SIG-M5 treated with dmso at 0.1 percent for 504 hours (cell line): ENCODE measurements around the gene PDZRN4.
A peak's percentile ranks its signal among the peaks of the same experiment; 100 is the strongest.
"Not testable (repeated sequence)": the region's sequence is repeated elsewhere in the genome, so short reads cannot be mapped to it uniquely, and the experiment has no call there.

Experiments used
- DNase-seq: peaks from one replicate; lab custom pipeline; 2025; ENCODE audit not compliant: unreplicated experiment; lab: John Stamatoyannopoulos, UW

The PDZRN4 gene

DNA sequence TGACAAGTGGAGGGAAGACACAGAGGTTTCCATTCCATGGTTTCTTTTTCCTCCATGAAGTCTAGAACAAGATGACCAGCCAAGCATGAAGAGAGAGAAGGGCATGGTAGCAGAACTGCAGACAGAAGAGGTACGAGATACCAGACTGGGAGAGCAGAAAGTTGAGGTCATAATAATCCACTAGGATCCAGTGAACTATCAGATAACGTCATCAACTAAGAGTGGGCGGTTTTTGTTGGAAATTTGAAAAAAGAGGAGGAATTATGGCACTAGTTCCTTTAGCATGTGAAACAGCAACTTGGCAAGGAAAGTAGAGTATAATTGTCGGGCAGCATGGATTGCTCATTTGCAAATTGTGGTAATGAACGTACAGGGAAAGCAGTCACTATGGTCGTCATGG, 357.6 kb downstream of the PDZRN4 start:
- DNase-seq = no peak

- DNase-seq = not testable (repeated sequence)
Observed at GRCh38 chr12:41547071-41547470, 359.0 kb downstream of the PDZRN4 start.

DNA sequence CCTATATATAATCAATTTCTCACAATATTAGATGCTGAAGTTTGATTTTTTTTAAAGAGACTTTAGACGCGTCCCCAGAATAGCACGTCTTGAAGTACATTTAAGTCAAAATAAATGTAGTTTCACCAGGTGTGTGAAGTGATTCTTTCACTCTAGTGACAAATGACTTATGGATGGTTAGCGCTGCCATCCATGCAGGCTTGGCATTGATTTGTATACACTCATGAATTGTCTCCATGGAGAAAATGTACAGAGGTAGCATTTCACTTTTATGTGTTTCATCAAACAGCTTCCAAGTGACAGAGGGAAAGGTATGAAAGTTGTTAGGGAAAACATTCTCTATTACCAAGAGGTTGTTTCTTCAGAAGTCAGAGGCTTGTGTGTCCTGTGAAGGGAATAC, 360.8 kb downstream of the PDZRN4 start:
- no peak for DNase-seq

- no peak for DNase-seq
Observed at GRCh38 chr12:41552588-41552987, 364.5 kb downstream of the PDZRN4 start.

DNA sequence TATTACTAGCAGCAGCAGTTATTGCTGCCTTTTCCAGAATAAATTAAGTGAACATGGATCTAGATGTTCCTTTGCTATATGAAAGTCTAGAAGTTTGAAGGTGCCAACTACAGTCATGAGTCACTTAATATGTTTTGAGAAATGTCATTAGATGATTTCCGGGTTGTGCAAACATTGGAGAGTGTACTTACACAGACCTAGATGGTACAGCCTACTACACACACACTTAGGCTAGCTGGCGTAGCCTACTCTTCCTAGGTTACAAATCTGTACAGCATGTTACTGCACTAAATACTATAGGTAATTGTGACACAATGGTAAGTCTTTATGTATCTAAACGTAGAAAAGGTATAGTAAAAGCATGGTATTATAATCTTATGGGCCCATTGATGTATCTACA, 368.1 kb downstream of the PDZRN4 start:
- DNase-seq = no peak

GRCh38 chr12:41557344-41557743, 369.2 kb downstream of the PDZRN4 start:
- no peak for DNase-seq

DNA sequence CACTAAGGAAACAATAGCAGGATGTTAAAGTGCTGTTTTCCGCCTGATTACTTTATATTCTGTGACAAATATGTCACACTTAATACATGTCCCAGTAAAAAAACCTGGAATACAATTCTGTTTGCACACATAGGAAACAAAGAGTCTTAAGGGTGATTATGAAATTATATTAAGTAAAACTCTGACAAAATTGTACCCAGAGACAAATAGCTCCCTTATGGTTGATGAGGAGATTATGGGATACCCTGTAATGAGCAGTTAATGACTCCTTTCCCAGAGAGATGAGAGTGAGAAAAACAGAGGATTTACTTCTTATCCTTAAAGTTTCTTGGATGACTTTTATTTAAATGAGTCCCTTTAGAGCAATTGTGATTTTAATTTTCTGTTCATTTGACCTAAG, 370.6 kb downstream of the PDZRN4 start:
- no peak for DNase-seq

- no peak for DNase-seq
Observed at GRCh38 chr12:41563051-41563450, 374.9 kb downstream of the PDZRN4 start.

DNA sequence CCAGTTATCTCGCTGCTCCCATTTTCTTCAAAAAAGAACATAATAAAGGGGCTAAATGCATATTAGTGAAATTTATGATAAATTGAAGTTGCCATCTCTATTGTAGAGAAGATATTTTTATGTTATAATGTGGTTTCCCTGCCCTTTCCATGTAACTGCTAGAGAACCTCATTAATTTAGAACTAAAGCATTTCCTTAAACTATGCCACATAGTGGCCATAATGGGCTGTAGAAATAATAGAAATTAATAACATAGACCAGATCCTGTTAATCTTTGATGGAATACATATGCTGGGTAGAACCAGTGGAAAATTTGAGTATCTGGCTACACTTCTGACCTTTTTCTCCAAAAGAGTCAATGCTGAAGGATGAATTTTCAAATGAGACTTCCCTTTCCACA, 376.7 kb downstream of the PDZRN4 start:
- DNase-seq = no peak

DNA sequence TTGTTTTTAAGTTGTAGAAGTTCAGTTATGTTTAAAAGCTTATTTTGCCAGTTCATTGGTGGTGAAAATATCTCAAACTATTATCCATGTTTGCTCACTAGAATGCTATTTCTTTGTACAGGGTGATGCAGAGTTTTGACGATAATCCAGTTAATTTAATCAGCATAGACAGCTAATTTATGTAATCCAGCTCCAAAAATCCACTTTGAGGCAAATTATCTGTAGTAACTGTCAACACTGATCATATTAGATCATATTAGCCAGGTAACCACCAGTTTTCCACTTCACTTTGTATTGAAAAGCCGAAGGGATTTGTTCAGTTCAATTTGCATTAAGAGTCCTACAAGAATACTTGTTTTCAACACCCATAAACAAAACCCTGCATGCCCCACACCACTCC, 378.6 kb downstream of the PDZRN4 start:
- no peak for DNase-seq

GRCh38 chr12:41573445-41573844, 385.3 kb downstream of the PDZRN4 start:
- no peak for DNase-seq

- no peak for DNase-seq
Observed at GRCh38 chr12:41576925-41577324, 388.8 kb downstream of the PDZRN4 start.

DNA sequence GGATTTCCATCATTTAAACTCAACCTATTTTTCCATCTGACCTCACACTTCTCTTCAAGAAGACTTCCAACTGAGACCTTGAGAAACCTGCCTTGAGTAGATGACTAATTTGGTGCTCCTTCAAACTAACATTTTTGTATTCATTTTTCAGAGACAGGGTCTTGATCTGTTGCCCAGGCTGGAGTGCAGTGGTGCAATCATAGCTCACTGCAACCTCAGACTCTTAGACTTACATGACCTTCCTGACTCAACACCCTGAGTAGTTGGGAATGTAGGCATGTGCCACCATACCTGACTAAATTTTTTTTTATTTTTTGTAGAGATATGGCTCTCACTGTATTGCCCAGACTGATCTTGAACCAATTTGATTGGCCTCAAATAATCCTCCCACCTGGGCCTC, 389.9 kb downstream of the PDZRN4 start:
- no peak for DNase-seq

GRCh38 chr12:41585784-41586183, 397.7 kb downstream of the PDZRN4 start:
- DNase-seq = no peak

DNA sequence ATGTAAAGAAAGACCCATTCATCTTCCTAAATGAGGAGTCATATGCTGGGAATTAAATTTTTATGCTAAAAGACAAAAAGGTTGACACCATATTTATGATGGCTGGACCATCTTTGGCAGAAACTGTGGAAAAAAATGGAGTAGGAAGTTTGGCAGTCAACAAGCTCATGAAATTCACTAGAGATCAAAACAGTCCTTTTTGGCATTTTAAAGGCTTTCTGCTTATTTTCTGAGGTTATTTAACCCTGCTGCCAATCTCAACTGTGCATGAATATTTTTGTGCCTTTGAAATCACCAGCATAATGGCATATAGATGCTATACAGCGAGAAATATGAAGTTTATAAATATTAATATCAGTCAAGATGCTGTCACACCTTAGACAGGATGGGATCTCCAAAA, 399.5 kb downstream of the PDZRN4 start:
- no peak for DNase-seq

DNA sequence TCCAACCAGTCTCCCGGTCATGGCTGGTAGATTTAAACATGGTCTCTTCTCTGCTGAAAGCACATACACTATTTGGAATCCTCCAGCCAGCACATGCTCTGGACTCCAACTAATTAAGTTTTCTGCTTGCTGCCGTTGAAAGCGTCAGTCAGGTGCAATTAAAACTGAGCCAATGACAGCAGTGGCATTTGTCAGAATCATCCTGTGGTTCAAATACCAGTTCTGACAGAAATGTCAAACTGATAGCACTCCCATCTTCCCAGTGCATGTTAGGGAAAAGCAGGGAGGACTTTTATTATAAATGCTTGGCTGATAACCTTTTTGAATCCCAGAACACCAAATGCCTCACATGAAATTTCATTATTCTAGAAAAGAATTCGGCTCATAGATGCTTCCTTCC, 401.8 kb downstream of the PDZRN4 start:
- no peak for DNase-seq

DNA sequence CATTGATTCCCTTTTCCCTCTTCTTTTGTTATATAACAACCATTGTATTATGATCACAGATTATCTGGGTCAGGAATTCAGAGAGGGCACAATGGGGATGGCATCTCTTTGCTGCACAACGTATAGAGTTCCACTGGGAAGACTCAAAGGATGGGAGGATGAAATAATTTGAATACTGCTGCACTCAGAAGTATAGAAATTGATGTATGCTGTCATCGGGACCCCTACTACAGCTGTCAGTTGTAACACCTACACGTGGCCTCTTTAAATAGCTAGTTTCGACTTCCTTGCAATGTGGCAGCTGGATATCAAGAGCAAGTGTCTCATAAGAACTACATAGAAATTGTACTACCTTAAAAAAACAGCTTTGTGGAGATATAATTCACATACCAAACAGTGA, 408.1 kb downstream of the PDZRN4 start:
- DNase-seq = no peak

DNA sequence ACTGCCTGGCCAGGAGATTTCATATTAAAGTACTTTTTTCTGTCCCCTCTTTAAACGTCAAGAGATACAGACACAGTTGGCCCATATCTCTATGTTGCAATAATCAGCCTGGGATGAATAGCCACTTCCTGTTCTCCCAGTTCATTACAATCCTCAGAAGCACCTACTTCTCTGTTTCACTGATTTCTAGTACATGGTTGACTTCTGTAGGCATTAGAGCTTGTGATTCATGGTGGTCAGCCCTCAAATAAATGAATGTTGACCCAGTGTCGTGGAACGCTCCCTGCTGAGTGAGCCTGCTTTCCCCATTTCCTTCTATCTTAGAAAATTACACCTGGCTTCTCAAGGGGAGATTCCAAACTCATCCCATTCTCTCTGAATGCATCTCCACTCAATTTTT, 416.7 kb downstream of the PDZRN4 start:
- DNase-seq = peak; percentile 75

DNA sequence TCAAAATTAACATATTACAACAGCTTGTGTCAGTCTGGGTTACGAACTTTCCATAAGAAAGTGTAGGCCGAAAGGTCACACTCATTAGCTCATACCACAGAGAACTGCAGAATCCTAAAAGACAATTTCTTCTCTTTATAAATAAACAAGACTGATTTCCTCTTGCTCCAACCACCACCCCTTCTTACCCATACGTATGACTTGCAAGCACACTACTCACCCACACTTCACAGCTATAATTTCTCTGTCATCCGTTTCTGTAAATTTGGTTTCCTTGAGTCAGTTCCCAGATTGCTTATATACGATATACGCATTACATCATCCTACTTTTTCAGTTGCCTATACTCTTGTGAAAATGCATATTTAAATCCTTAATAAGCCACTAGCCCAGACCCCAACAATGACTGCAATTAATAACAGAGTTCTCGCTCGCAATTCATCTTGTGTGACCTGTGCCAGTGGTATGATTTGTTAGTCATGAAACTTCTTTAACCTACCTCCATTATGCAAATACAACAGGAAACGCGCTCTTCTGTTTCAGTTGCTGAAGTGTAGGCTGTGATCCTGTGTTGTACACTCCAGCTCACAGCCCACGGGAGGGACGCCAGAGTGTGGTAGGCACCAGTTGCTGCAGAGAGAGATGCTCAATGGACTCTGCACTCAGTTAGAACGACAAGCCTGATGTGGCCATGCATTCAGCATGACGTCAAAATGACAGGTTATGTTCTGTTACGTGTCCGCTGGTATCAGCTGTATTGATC, 417.6 kb downstream of the PDZRN4 start:
- DNase-seq = no peak

- DNase-seq = no peak
Observed at GRCh38 chr12:41606468-41607445, 418.6 kb downstream of the PDZRN4 start.

DNA sequence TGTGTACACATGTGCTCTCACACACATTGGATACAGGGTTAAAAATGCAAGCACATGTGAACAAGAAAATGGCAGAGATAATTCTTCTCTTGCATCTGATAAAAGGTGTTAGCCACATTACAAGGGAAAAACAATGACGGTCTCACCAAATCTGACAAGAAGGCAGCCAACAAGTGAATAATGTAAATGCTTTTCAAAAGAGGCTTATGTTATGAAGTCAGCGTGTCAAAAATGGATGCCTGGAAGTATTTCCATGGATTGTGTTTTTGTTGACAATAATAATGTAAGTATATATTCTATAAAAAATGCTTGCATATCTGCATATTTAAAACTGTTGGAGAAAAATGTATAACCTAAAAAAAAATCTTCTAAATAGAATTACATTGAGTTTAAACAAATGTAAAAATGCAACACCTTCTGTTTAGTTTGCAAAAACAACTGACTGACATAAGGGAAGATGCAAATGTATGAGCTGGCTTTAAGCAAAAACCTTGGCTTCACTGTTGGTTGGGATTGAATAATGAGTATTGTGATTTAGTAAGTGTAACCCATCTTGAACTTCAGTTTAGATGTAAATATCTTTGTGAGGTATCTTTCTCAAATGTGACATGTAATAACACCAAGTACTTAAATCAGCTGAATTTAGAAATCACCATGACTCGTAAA, 424.9 kb downstream of the PDZRN4 start:
- DNase-seq = no peak

DNA sequence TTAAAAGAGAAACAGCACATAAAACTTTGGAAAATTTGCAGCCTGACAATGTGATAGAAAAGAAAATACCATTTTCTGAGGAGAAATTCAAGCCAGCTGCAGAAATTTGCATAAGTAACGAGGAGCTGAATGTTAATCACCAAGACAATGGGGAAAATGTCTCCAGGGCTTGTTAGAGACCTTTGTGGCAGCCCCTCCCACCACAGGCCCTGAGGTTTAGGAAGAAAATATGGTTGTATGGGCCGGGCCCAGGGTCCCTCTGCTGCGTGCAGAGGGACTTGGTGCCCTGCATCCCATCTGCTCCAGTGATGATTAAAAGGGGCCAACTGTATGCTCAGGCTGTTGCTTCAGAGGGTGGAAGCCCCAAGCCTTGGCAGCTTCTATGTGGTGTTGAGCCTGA, 427.1 kb downstream of the PDZRN4 start:
- DNase-seq = not testable (repeated sequence)
